Lower lobe of right lung (tissue), 2 donors: Measurements from ENCODE around the gene PTPRD. TPM values are rescaled to one million over a fixed set of nuclear protein-coding genes. Genes with fewer than 3 reads are reported as not detected.

ENCODE experiments used
- ATAC-seq, 2 donors: fragments of 200-7000 bp; cut with Tn5 transposase; one replicate each; pipeline ENCODE4 v1.9.1; 2020 to 2022; ENCODE audit warnings: mild to moderate bottlenecking in 2 of 2, moderate library complexity in 2 of 2
- DNase-seq: peaks from one replicate; pipeline ENCODE4 v3.0.0-alpha.2; 2020
- H3K27ac ChIP-seq: fragments of 200-600 bp; one replicate; pipeline ENCODE4 v1.8.0; 2022
- H3K27me3 ChIP-seq: fragments of 200-600 bp; one replicate; pipeline ENCODE4 v1.8.0; 2022; ENCODE audit warnings: low read depth
- H3K36me3 ChIP-seq: fragments of 200-600 bp; one replicate; pipeline ENCODE4 v1.8.0; 2022; ENCODE audit warnings: mild to moderate bottlenecking
- H3K4me1 ChIP-seq: fragments of 200-600 bp; one replicate; pipeline ENCODE4 v1.8.0; 2022
- H3K4me3 ChIP-seq: fragments of 200-600 bp; one replicate; pipeline ENCODE4 v1.8.0; 2022; ENCODE audit warnings: mild to moderate bottlenecking
- H3K9me3 ChIP-seq: fragments of 200-600 bp; one replicate; pipeline ENCODE4 v1.8.0; 2022
- CTCF ChIP-seq: fragments of 200-600 bp; IDR thresholded peaks from one replicate; pipeline ENCODE4 v1.8.0; 2022; ENCODE audit warnings: antibody characterized with exemption, mild to moderate bottlenecking
- intact Hi-C: fragments of 100-400 bp; cut with DNase I; formaldehyde crosslinking; loops from one replicate; pipeline ENCODE4 v1.11.0; 2022
- total RNA-seq: library from RNA; stranded (reverse); fragmentation: NEBNext Ultra II Directional; extraction: Animal tissue kit (Norgen Biotek cat#: 25700); gene quantifications from one replicate; pipeline ENCODE4 v1.2.1, GENCODE V29; 2021
- donor health status: DM: no; HTN: yes; CAD: no; lungs with severe emphysema.

The PTPRD gene
- total RNA-seq, 1 donor from 2014 or later = 17.2 TPM

GRCh38 chr9:9919174-9919775 lies 693.5 kb downstream of the PTPRD start:
- DNase-seq (no peak), ATAC-seq (no peak)
- intact Hi-C loops = no loop called here
- H3K4me1 ChIP-seq = no peaks in the 10 kb centered on the region
- no peaks in the 10 kb centered on the region for H3K27me3 ChIP-seq
- H3K4me3 ChIP-seq = no peak overlapping the region
- no peaks in the 10 kb centered on the region for H3K9me3 ChIP-seq
- TF ChIP-seq CTCF = no peak
- H3K27ac ChIP-seq = no peak overlapping the region
- no peaks in the 10 kb centered on the region for H3K36me3 ChIP-seq

- no peak for DNase-seq
- H3K9me3 ChIP-seq = no peaks in the 10 kb centered on the region
- no peak for ATAC-seq
- H3K4me1 ChIP-seq = no peaks in the 10 kb centered on the region
- no peaks in the 10 kb centered on the region for H3K27me3 ChIP-seq
- no peak overlapping the region for H3K4me3 ChIP-seq
- H3K27ac ChIP-seq = no peak overlapping the region
- no peak for TF ChIP-seq CTCF
- intact Hi-C loops = no loop called here
- no peaks in the 10 kb centered on the region for H3K36me3 ChIP-seq
Measured at GRCh38 chr9:9917400-9917799, 695.4 kb downstream of the PTPRD start.

- intact Hi-C loops = no loop called here
- H3K4me1 ChIP-seq = no peaks in the 10 kb centered on the region
- no peak for DNase-seq
- H3K4me3 ChIP-seq = no peak overlapping the region
- no peak for TF ChIP-seq CTCF
- H3K9me3 ChIP-seq = no peaks in the 10 kb centered on the region
- ATAC-seq = no peak
- no peak overlapping the region for H3K27ac ChIP-seq
- H3K36me3 ChIP-seq = no peaks in the 10 kb centered on the region
- H3K27me3 ChIP-seq = no peaks in the 10 kb centered on the region
Measured at GRCh38 chr9:9914174-9914573, 698.6 kb downstream of the PTPRD start.

- H3K9me3 ChIP-seq = no peaks in the 10 kb centered on the region
- no peak for ATAC-seq
- no peak for DNase-seq
Measured at GRCh38 chr9:9913276-9913832, 699.4 kb downstream of the PTPRD start.

GRCh38 chr9:9912459-9912858 lies 700.3 kb downstream of the PTPRD start:
- ATAC-seq (no peak), DNase-seq (no peak)
- TF ChIP-seq CTCF = no peak
- Histone ChIP-seq H3K4me3 (no peak overlapping the region), H3K27ac (no peak overlapping the region), H3K27me3 (no peaks in the 10 kb centered on the region), H3K9me3 (no peaks in the 10 kb centered on the region), H3K4me1 (no peaks in the 10 kb centered on the region), H3K36me3 (no peaks in the 10 kb centered on the region)
- intact Hi-C loops = no loop called here

More at GRCh38 chr9:9913276-9913832, 699.4 kb downstream of the PTPRD start:
- TF ChIP-seq CTCF = no peak
- Histone ChIP-seq H3K4me3 (no peak overlapping the region), H3K27me3 (no peaks in the 10 kb centered on the region), H3K27ac (no peak overlapping the region), H3K36me3 (no peaks in the 10 kb centered on the region), H3K4me1 (no peaks in the 10 kb centered on the region)
- intact Hi-C loops = no loop called here
